ENCODE data around the gene GPN1.

DNA sequence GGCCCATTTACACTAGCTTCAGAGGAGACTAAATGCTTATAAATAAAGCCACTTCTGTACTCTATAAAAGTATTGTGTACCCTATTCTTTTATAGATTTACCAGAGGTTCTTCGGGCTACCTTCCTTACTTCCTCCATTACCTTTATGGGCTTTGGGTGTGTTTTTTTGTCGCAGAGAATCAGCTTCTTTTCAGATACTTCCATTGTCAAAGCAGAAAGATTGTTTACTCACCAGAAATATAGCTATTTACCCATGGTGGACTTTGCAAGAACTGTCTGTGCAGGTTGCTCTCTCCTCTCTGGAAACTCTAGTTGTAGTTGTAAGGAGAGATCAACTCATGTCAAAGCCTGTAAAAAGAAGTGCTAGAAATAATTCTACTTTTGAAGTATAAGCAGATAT is 14.9 kb upstream of the GPN1 start:
- TF ChIP-seq EZH2 (IDR thresholded peaks at IDR 0.05; ENCODE audit: low read depth, unreplicated experiment) (no peak), POLR2AphosphoS5 (IDR thresholded peaks at IDR 0.05; ENCODE audit: low read depth) (no peak), CTCF (conservative IDR thresholded peaks at IDR 0.05; ENCODE audit: low read depth in 2 of 2) (no peak), EZH2phosphoT487 (IDR thresholded peaks at IDR 0.05; ENCODE audit: unreplicated experiment) (no peak), JUNB (IDR thresholded peaks at IDR 0.05; ENCODE audit: unreplicated experiment) (no peak), CREB1 (CRISPR knock-in tag; IDR thresholded peaks at IDR 0.05; ENCODE audit: low read depth) (no peak), REST (IDR thresholded peaks at IDR 0.05; ENCODE audit: unreplicated experiment) (no peak), ZNF331 (CRISPR knock-in tag; IDR thresholded peaks at IDR 0.05; ENCODE audit: low read depth) (no peak), ZNF114 (CRISPR knock-in tag; IDR thresholded peaks at IDR 0.05) (no peak), NANOG (IDR thresholded peaks at IDR 0.05; ENCODE audit: borderline replicate concordance) (no peak)
- TF ChIP-seq, protein P1, sequence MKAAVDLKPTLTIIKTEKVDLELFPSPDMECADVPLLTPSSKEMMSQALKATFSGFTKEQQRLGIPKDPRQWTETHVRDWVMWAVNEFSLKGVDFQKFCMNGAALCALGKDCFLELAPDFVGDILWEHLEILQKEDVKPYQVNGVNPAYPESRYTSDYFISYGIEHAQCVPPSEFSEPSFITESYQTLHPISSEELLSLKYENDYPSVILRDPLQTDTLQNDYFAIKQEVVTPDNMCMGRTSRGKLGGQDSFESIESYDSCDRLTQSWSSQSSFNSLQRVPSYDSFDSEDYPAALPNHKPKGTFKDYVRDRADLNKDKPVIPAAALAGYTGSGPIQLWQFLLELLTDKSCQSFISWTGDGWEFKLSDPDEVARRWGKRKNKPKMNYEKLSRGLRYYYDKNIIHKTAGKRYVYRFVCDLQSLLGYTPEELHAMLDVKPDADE (IDR thresholded peaks at IDR 0.05): no peak

All from GM23338 (cell line).